ENCODE results near the gene PTTG1IP. TPM values are rescaled to one million over a fixed set of nuclear protein-coding genes. Genes with fewer than 3 reads are reported as not detected.
A peak's percentile ranks its signal among the peaks of the same experiment; 100 is the strongest.

The PTTG1IP gene
- total RNA-seq, 2 experiments from 2014 or later: 60.7 to 61.8 TPM

DNA sequence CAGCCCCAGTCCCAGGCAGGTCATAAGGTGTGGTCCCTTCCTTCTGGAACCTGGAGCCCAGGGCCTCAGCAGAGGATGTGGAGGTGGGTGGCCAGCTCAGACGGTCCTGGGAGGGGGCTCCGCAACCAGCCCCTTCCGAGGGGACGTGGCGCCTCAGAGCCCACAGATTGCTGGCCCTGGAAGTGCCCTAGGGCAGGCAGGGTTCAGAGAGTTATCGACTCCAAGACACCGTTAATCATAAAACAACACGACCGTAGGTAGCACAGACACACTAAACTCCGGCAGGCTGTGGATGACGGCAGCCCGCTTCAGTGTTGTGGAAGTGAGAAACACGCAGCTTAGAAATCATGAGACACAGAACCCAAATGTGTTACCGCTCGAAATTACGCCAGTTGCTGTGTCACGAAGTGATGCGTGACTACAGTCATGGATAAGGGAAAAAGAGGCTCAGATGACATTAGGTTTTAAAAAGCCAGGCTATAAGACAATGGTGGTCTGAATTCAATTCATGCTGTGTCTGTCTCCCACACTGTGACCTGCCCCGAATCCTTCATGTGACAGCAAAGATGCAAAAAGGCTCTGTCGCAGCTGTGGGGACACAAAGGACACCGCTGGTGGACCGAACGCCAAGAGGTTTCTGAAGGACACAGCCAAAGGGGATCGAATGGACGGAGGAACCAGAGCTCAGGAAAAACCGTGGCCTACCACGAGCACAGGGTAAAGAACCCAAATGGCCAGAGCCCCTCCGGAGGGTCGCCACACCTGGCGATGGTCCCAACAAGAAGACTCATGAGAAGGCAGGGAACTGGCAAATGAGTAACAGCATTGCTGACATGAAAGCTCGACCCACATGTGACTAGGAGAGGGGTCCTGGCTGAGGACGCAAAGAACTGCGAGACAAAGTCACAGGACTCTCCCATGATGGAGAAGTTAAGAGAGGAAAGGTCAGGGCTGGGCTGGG, 53.9 kb downstream of the PTTG1IP start:
- POLR2A ChIA-PET: interaction anchor here (1.2 to 2.2 kb wide), 3 partner anchors 10 to 47 kb away, joined by 3 to 6 read pairs (median 4); partner anchors contain the start of gene UBE2G2
- peaks cover 16% of the 10 kb centered on the region for H3K4me1 Mint-ChIP-seq (ENCODE audit: low read depth)
- peak overlapping the region; percentile 65 for H3K4me3 Mint-ChIP-seq
- intact Hi-C loops (cut with micrococcal nuclease): no loop called here
- CTCF ChIA-PET: interaction anchor here (1.5 to 3.4 kb wide), 3 partner anchors 10 to 26 kb away, joined by 4 to 8 read pairs (median 4); no protein-coding TSS in a partner anchor
- DNase-seq (no peak), ATAC-seq (no peak)
- H3K27me3 Mint-ChIP-seq: no peaks in the 10 kb centered on the region
- TF ChIP-seq, protein P1, sequence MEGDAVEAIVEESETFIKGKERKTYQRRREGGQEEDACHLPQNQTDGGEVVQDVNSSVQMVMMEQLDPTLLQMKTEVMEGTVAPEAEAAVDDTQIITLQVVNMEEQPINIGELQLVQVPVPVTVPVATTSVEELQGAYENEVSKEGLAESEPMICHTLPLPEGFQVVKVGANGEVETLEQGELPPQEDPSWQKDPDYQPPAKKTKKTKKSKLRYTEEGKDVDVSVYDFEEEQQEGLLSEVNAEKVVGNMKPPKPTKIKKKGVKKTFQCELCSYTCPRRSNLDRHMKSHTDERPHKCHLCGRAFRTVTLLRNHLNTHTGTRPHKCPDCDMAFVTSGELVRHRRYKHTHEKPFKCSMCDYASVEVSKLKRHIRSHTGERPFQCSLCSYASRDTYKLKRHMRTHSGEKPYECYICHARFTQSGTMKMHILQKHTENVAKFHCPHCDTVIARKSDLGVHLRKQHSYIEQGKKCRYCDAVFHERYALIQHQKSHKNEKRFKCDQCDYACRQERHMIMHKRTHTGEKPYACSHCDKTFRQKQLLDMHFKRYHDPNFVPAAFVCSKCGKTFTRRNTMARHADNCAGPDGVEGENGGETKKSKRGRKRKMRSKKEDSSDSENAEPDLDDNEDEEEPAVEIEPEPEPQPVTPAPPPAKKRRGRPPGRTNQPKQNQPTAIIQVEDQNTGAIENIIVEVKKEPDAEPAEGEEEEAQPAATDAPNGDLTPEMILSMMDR (IDR thresholded peaks at IDR 0.05): no peak
- no peak overlapping the region for H3K27ac Mint-ChIP-seq
- peaks cover 3% of the 10 kb centered on the region for H3K36me3 Mint-ChIP-seq (ENCODE audit: low read depth)
- H3K9me3 Mint-ChIP-seq: peaks cover 19% of the 10 kb centered on the region

DNA sequence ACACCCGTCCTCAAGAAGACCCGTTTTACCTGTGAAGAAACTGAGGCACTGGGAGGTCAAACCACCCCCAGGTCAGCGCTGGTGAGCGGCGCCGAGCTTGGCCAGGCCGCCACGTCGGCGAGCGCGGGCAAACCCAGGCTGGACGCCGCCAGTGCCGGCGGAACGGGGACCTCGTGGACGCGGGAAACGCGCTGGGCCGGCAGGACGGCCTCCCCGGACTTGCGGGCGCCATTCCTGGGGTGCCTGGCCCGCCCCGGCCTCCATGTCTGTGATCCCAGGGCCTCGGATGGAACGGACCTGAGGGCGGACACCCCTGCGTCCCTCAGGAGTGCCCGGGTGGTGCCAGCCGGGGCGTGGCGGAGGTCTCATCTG, 54.9 kb downstream of the PTTG1IP start:
- peaks cover 3% of the 10 kb centered on the region for H3K36me3 Mint-ChIP-seq (ENCODE audit: low read depth)
- H3K4me3 Mint-ChIP-seq: peak overlapping the region; percentile 65
- DNase-seq: no peak
- intact Hi-C loops (cut with micrococcal nuclease): no loop called here
- H3K27me3 Mint-ChIP-seq: no peaks in the 10 kb centered on the region
- peaks cover 17% of the 10 kb centered on the region for H3K9me3 Mint-ChIP-seq
- ATAC-seq: no peak
- CTCF ChIA-PET: interaction anchor here (1.5 to 3.4 kb wide), 2 partner anchors 11 to 25 kb away, joined by 4 to 8 read pairs; no protein-coding TSS in a partner anchor
- POLR2A ChIA-PET: interaction anchor here (0.5 to 2.2 kb wide), 3 partner anchors 10 to 34 kb away, joined by 3 to 6 read pairs (median 3); no protein-coding TSS in a partner anchor
- no peak overlapping the region for H3K27ac Mint-ChIP-seq
- peaks cover 16% of the 10 kb centered on the region for H3K4me1 Mint-ChIP-seq (ENCODE audit: low read depth)
- TF ChIP-seq, protein P1 (IDR thresholded peaks at IDR 0.05): no peak

DNA sequence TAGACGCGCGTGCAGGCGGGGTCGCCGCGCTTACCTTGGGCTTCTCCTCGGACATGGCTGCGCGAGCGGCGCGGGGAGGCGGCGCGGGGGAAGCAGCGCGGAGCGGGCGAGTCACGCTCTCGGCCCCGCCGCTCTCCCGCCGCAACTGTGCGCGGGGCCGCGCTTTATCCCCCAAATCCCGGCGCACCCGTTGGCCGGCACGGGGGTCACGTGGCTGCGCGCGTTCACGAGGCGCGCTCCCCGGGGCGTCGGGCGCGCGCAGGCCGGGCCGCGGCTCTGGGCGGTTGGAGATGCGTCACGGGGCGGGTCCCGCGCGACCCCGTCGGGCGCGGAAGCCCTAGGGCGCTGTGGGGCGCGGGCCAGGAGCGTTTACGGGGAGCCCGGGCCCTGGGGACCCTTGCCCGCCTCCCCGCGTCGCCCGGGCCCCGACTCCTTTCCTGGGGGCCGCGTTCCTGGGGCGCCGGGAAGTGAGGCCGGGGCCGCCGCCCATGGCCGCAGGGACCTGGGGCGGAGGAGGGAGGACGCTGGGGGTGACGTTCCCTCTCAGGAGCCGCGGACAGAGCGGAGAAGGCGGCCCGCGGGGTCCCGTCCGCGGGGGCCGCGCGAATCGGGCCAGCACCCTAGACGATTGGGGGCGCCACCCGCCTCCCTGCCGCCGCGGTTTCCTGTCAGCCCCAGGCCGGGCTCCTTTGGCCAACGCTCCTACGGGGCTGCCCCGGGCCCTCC, 55.4 kb downstream of the PTTG1IP start, which contains the start of gene SUMO3:
SUMO3 (minus strand) TSS at position 149 of the 726 bp plus-strand sequence; CDS start at position 55, 94 bp downstream.
- ATAC-seq: peak; percentile 67
- Mint-ChIP-seq H3K9me3 (peaks cover 12% of the 10 kb centered on the region), H3K27ac (no peak within 1 kb of the TSS), H3K36me3 (ENCODE audit: low read depth) (peaks cover 3% of the 10 kb centered on the region), H3K27me3 (no peaks in the 10 kb centered on the region), H3K4me1 (ENCODE audit: low read depth) (peaks cover 16% of the 10 kb centered on the region), H3K4me3 (peak within 1 kb of the TSS; percentile 74)
- ChIA-PET CTCF (interaction anchor here (1.5 to 3.4 kb wide), 2 partner anchors 11 to 25 kb away, joined by 4 to 8 read pairs; no protein-coding TSS in a partner anchor), POLR2A (interaction anchor here (0.7 to 2.2 kb wide), 3 partner anchors 11 to 34 kb away, joined by 3 to 6 read pairs (median 3); no protein-coding TSS in a partner anchor)
- intact Hi-C loops (cut with micrococcal nuclease): no loop called here
- peak; percentile 82 for DNase-seq
- TF ChIP-seq, protein P1 (IDR thresholded peaks at IDR 0.05): no peak

DNA sequence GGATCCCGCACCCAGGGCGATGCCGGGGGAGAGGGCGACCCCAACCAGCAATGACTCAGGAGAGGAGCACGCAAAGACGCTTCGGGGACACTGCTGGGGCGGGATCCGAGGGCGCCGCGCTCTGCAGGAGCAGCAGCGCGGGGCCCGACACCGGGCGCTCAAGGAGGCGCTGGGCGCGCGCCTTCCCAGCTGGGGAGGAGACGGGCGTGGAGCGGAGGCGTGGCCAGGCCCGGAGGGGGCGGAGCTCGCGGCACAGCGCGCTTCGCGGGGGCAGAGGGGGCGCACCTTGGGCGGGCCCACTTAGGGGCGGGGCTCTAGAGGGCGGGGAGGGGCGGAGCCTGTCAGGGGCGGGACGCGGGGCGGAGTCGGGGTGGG, 56.0 kb downstream of the PTTG1IP start:
- no peak overlapping the region for H3K27ac Mint-ChIP-seq
- CTCF ChIA-PET: interaction anchor here (3.4 kb wide), 1 partner anchor 24 kb away, joined by 8 read pairs; no protein-coding TSS in a partner anchor
- H3K4me1 Mint-ChIP-seq (ENCODE audit: low read depth): peaks cover 19% of the 10 kb centered on the region
- peak; percentile 95 for ATAC-seq
- peaks cover 7% of the 10 kb centered on the region for H3K9me3 Mint-ChIP-seq
- peak overlapping the region; percentile 74 for H3K4me3 Mint-ChIP-seq
- TF ChIP-seq, protein P1 (IDR thresholded peaks at IDR 0.05): no peak
- POLR2A ChIA-PET: interaction anchor here (1.0 kb wide), 1 partner anchor 17 kb away, joined by 3 read pairs; no protein-coding TSS in a partner anchor
- H3K27me3 Mint-ChIP-seq: no peaks in the 10 kb centered on the region
- peaks cover 3% of the 10 kb centered on the region for H3K36me3 Mint-ChIP-seq (ENCODE audit: low read depth)
- DNase-seq: peak; percentile 91
- intact Hi-C loops (cut with micrococcal nuclease): no loop called here

All from activated CD8-positive, alpha-beta T cell treated with anti-CD3 and anti-CD28 coated beads for 36 hours (primary cell).